ENCODE results near the gene UXS1. TPM values are rescaled to one million over a fixed set of nuclear protein-coding genes. Genes with fewer than 3 reads are reported as not detected.

The UXS1 gene
- total and polyA plus RNA-seq, 2 of the 8 experiments (the other 6 are each of a cell fraction or from before 2014, with no cell fraction given): 44.5 to 63.4 TPM

DNA sequence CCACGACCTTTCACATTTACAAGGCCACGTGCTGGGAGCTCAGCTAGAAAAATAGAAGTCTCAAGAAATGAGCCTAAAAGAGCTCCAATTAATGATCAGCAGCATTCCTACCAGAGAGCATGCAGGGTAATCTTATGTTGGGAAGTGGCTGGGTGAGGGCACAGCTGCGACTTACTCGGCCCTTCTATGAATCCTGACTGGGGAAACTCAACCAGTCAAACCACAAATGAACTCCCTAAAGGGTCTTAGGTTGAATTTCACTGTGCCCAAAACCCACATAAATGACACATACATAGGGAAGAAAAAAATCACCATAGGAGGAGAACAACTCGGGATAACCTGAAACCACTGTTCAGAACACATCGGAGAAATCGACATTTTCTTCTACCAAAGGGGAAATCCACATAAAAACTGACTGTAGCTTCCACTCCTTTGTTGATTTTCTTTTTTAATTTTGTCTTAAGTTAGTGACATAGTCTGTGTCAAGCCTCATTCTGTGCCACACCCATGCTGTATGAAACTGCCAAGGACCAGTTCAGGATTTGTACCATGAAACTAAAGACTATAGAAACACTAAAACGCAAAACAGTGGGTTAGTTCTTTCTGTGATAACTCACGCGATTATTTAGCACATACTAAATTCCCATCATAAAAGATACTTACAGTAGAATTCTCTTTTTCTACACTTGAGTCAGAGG is 54.7 kb downstream of the UXS1 start (continued):
- no peak for TF ChIP-seq ATF2 (IDR thresholded peaks at IDR 0.05; ENCODE audit: low read length)
- no peak for TF ChIP-seq BCL11A (IDR thresholded peaks at IDR 0.05; ENCODE audit: low read depth in 2 of 2, low read length in 2 of 2)
- TF ChIP-seq BACH1 (IDR thresholded peaks at IDR 0.05; ENCODE audit: low read length): no peak

All from H1 (cell line).